B cell (primary cell): ENCODE measurements around the gene CSTF1. TPM values are rescaled to one million over a fixed set of nuclear protein-coding genes. Genes with fewer than 3 reads are reported as not detected.

ENCODE experiments used
- ATAC-seq: fragments of 200-7000 bp; cut with Tn5 transposase; one replicate; pipeline ENCODE4 v1.10.0; 2021; ENCODE audit warnings: low read depth, mild to moderate bottlenecking, moderate number of reproducible peaks, moderate library complexity
- CTCF ChIA-PET: fragments of 350-600 bp; sonication (Branson Sonifier 250); formaldehyde crosslinking; loops from one replicate; lab custom pipeline; 2021; ENCODE audit warnings: antibody characterized with exemption, inconsistent platforms; lab: Charles Lee
- POLR2A ChIA-PET: fragments of 350-600 bp; sonication (Branson Sonifier 250); formaldehyde crosslinking; loops from one replicate; lab custom pipeline; 2021; ENCODE audit warnings: antibody characterized with exemption; lab: Charles Lee
- DNase-seq: peaks from one replicate; pipeline ENCODE4 v3.0.0; 2013
- H2AFZ ChIP-seq: 2 replicates; pipeline ENCODE4 v1.6.1; 2012; ENCODE audit warnings: mild to moderate bottlenecking, low read depth, low read length; ENCODE audit not compliant: insufficient read depth, poor library complexity, severe bottlenecking
- H3K27ac ChIP-seq, 2 donors: 1 replicate in 1 of 2; 2 replicates in 1 of 2; pipeline ENCODE4 v1.5.1; 2012 to 2013; ENCODE audit warnings: low read length in 2 of 2, mild to moderate bottlenecking in 2 of 2, moderate library complexity in 1 of 2
- H3K27me3 ChIP-seq, 4 experiments: fragments of 200-600 bp in 1 of 4; sonication (generic) in 1 of 4; replicated peaks in 1 of 4; 1 replicate in 2 of 4; 2 replicates in 2 of 4; pipeline versions ENCODE4 v1.6.1 to v1.7.0; 2013 to 2016; ENCODE audit warnings: low read length in 3 of 4, mild to moderate bottlenecking in 2 of 4, mixed read lengths in 1 of 4, moderate library complexity in 1 of 4; ENCODE audit not compliant: insufficient read depth in 4 of 4, control insufficient read depth in 3 of 4; ENCODE audit errors: control extremely low read depth in 1 of 4
- H3K36me3 ChIP-seq, 2 experiments: replicated peaks in 1 of 2; 1 replicate in 1 of 2; 2 replicates in 1 of 2; pipeline versions ENCODE4 v1.6.1 to v1.7.1; 2013; ENCODE audit warnings: low read length in 1 of 2; ENCODE audit not compliant: insufficient read depth in 2 of 2, control insufficient read depth in 1 of 2; ENCODE audit errors: control extremely low read depth in 1 of 2, extremely low read depth in 1 of 2
- H3K4me1 ChIP-seq, 2 donors: fragments of 200-600 bp in 1 of 2; sonication (generic) in 1 of 2; 1 replicate in 1 of 2; 2 replicates in 1 of 2; pipeline versions ENCODE4 v1.5.1 to v1.6.1; 2013 to 2017; ENCODE audit warnings: low read length in 2 of 2; ENCODE audit not compliant: control insufficient read depth in 2 of 2, insufficient read depth in 2 of 2
- H3K4me2 ChIP-seq: replicated peaks from 2 replicates; pipeline ENCODE3; 2012; ENCODE audit warnings: mild to moderate bottlenecking, low read depth, low read length; ENCODE audit not compliant: poor library complexity, severe bottlenecking
- H3K4me3 ChIP-seq, 5 experiments: fragments of 200-600 bp in 1 of 5; sonication (generic) in 1 of 5; 1 replicate in 3 of 5; 2 replicates in 2 of 5; pipeline versions ENCODE4 v1.5.1 to v1.7.0; 2011 to 2016; ENCODE audit warnings: low read length in 4 of 5, mild to moderate bottlenecking in 4 of 5, low read depth in 2 of 5, control low read depth in 1 of 5, moderate library complexity in 1 of 5; ENCODE audit not compliant: insufficient read depth in 1 of 5; ENCODE audit errors: control extremely low read depth in 1 of 5, extremely low read depth in 1 of 5
- H3K79me2 ChIP-seq: fragments of 200-600 bp; sonication (generic); one replicate; pipeline ENCODE4 v1.6.0; 2016; ENCODE audit warnings: low read length; ENCODE audit not compliant: control insufficient read depth, insufficient read depth
- H3K9ac ChIP-seq: fragments of 200-600 bp; sonication (generic); 2 replicates; pipeline ENCODE4 v1.6.1; 2017; ENCODE audit warnings: mild to moderate bottlenecking, low read length, moderate library complexity
- H3K9me3 ChIP-seq, 3 donors: one replicate each; pipeline versions ENCODE4 v1.6.1 to v1.7.1; 2013; ENCODE audit warnings: low read length in 2 of 3; ENCODE audit not compliant: control insufficient read depth in 2 of 3, insufficient read depth in 1 of 3; ENCODE audit errors: control extremely low read depth in 1 of 3
- H4K20me1 ChIP-seq: 2 replicates; pipeline ENCODE4 v1.6.0; 2012; ENCODE audit warnings: mild to moderate bottlenecking, low read length; ENCODE audit not compliant: insufficient read depth, control insufficient read depth, poor library complexity, severe bottlenecking
- H3K27ac Mint-ChIP-seq: one replicate; pipeline ENCODE4 v1.8.0; 2021; ENCODE audit warnings: mixed read lengths
- H3K27me3 Mint-ChIP-seq: one replicate; pipeline ENCODE4 v1.8.0; 2021; ENCODE audit warnings: mixed read lengths
- H3K4me1 Mint-ChIP-seq: one replicate; pipeline ENCODE4 v1.8.0; 2021; ENCODE audit warnings: mixed read lengths
- H3K4me3 Mint-ChIP-seq: one replicate; pipeline ENCODE4 v1.8.0; 2021; ENCODE audit warnings: mixed read lengths
- H3K9me3 Mint-ChIP-seq: one replicate; pipeline ENCODE4 v1.8.0; 2022; ENCODE audit warnings: mixed read lengths; ENCODE audit not compliant: insufficient read depth
- EZH2 ChIP-seq: IDR thresholded peaks from 2 replicates; pipeline ENCODE4 v1.6.1; 2012; ENCODE audit warnings: borderline replicate concordance, low read depth, mild to moderate bottlenecking, moderate library complexity, low read length; ENCODE audit not compliant: insufficient read depth, poor library complexity, severe bottlenecking
- WGBS: methylation state at CpG from one replicate; pipeline ENCODE4 v1.1.5; 2013; ENCODE audit warnings: missing lambda C conversion rate; ENCODE audit not compliant: insufficient coverage; 5-methylcytosine and 5-hydroxymethylcytosine counted together
- intact Hi-C: fragments of 100-400 bp; cut with micrococcal nuclease; formaldehyde crosslinking; loops from one replicate; pipeline ENCODE4 v1.10.0; 2022
- polyA plus RNA-seq: library from polyadenylated mRNA; depleted of rRNA; stranded (reverse); fragments of >200 nt; gene quantifications from 2 replicates; pipeline ENCODE4 v1.2.3, GENCODE V29; 2012
- total RNA-seq, 2 donors: library from RNA; stranded (reverse); fragments of 120-200 nt in 1 of 2; gene quantifications; 1 replicate in 1 of 2; 2 replicates in 1 of 2; pipeline versions ENCODE4 v1.2.3 to v1.2.4, GENCODE V29; 2013 to 2022
- TF ChIP-seq, protein P1 (sequence below): fragments of 200-600 bp; IDR thresholded peaks from one replicate; pipeline ENCODE4 v1.8.0; 2022; ENCODE audit warnings: antibody characterized with exemption, mild to moderate bottlenecking

The CSTF1 gene
- total and polyA plus RNA-seq, 2 donors (not counting 1 experiment from before 2014, with no cell fraction given) = 18.3 to 33.8 TPM

DNA sequence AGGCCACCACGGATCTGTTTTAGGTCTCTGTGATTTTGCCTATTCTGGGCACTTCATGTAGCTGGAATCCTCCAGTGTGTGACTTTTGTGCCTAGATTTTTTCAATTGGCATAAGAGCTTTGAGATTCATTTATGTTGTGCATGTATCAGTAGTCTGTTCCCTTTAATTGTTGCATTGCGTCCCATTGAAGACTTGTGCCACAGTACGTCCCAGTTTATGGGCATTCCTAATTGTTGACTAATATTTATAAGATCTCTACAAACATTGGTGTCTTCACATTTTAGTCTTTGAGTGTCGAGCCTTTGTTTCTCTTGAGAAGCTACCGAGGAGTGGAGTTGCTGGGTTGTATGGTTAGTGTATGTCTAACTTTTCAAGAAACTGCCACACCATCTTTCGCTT, 34.4 kb upstream of the CSTF1 start:
- DNase-seq (no peak), ATAC-seq (no peak)
- Histone ChIP-seq H3K4me2 (peak overlapping the region; percentile 98), H3K9me3 (no peaks in the 10 kb centered on the region), H3K4me1 (peaks cover 0 to 15% of the 10 kb centered on the region in 2 donors), H2AFZ (peak overlapping the region; percentile 95), H3K4me3 (peak overlapping the region in 3 of 5 experiments; percentile 35 to 91 (median 62)), H4K20me1 (no peaks in the 10 kb centered on the region), H3K27ac (no peak overlapping the region), H3K79me2 (no peaks in the 10 kb centered on the region), H3K36me3 (no peaks in the 10 kb centered on the region), H3K27me3 (no peaks in the 10 kb centered on the region), H3K9ac (peak overlapping the region; percentile 80)
- Mint-ChIP-seq H3K4me3 (peak overlapping the region; percentile 80), H3K27me3 (peaks cover 5% of the 10 kb centered on the region), H3K9me3 (no peaks in the 10 kb centered on the region), H3K4me1 (peaks cover 14% of the 10 kb centered on the region), H3K27ac (no peak overlapping the region)
- intact Hi-C loops = loop anchor here (1.0 kb wide), 2 partner anchors 34 to 110 kb away; partner anchors contain the start of genes AURKA, CSTF1 and RTF2
- CTCF ChIA-PET = no interaction called here
- no CpG with 5 or more reads among the region's 6 CpGs for WGBS
- TF ChIP-seq, protein P1, sequence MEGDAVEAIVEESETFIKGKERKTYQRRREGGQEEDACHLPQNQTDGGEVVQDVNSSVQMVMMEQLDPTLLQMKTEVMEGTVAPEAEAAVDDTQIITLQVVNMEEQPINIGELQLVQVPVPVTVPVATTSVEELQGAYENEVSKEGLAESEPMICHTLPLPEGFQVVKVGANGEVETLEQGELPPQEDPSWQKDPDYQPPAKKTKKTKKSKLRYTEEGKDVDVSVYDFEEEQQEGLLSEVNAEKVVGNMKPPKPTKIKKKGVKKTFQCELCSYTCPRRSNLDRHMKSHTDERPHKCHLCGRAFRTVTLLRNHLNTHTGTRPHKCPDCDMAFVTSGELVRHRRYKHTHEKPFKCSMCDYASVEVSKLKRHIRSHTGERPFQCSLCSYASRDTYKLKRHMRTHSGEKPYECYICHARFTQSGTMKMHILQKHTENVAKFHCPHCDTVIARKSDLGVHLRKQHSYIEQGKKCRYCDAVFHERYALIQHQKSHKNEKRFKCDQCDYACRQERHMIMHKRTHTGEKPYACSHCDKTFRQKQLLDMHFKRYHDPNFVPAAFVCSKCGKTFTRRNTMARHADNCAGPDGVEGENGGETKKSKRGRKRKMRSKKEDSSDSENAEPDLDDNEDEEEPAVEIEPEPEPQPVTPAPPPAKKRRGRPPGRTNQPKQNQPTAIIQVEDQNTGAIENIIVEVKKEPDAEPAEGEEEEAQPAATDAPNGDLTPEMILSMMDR = no peak
- TF ChIP-seq EZH2 = no peak
- POLR2A ChIA-PET = interaction anchor here (1.1 kb wide), 1 partner anchor 34 kb away, joined by 3 read pairs; the partner anchor contains the start of genes AURKA and CSTF1

DNA sequence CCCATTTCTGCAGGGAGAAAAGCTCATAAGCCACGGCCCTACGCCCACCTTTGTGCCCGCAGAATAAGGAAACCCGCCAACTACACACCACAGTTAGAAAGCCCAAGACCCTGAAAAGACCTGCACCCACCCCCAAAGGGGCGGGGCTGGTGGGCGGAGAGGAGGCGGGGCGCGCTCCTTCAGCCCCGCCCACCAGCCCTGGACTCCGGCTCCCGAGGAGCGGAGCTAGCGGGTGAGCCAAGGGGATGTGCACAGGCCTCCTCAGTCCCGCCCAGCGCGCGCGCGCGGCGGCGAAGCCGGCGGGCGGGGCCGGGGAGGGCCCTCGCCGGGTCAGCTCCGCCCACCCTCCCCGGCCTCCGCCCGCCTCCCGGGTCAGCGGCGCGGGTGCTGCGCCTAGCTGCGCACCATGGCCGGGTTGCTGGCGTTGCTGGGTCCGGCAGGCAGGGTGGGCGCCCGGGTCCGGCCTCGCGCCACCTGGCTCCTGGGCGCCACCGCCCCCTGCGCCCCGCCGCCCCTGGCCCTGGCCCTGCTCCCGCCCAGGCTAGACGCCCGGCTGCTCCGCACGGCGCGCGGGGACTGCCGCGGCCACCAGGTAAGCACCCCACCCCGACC, 33.7 kb upstream of the CSTF1 start, which contains the start of gene FAM210B:
Gene FAM210B, plus strand, starts transcription at position 375 of the 612 bp plus-strand sequence. Its CDS starts 32 bp downstream, at position 407.
- Histone ChIP-seq H3K9me3 (no peaks in the 10 kb centered on the region), H3K9ac (peak within 1 kb of the TSS; percentile 80), H3K79me2 (no peaks in the 10 kb centered on the region), H3K27me3 (no peaks in the 10 kb centered on the region), H2AFZ (peak within 1 kb of the TSS; percentile 95), H3K36me3 (no peaks in the 10 kb centered on the region), H3K27ac (no peak within 1 kb of the TSS), H4K20me1 (no peaks in the 10 kb centered on the region), H3K4me3 (peak within 1 kb of the TSS; percentile 44 to 91 (median 62)), H3K4me2 (peak within 1 kb of the TSS; percentile 98), H3K4me1 (peaks cover 0 to 15% of the 10 kb centered on the region in 2 donors)
- POLR2A ChIA-PET = interaction anchor here (1.1 kb wide), 1 partner anchor 33 kb away, joined by 3 read pairs; the partner anchor contains the start of genes AURKA and CSTF1
- Mint-ChIP-seq H3K4me1 (peaks cover 14% of the 10 kb centered on the region), H3K9me3 (no peaks in the 10 kb centered on the region), H3K4me3 (peak within 1 kb of the TSS; percentile 89), H3K27ac (peak within 1 kb of the TSS; percentile 37), H3K27me3 (no peaks in the 10 kb centered on the region)
- intact Hi-C loops = loop anchor here (1.0 kb wide), 2 partner anchors 34 to 110 kb away; partner anchors contain the start of genes AURKA, CSTF1 and RTF2
- TF ChIP-seq, protein P1 = no peak
- TF ChIP-seq EZH2 = no peak
- peak; percentile 99 for ATAC-seq
- CTCF ChIA-PET = interaction anchor here (0.8 to 0.9 kb wide), 2 partner anchors 33 to 191 kb away, joined by 3 to 5 read pairs; partner anchors contain the start of genes AURKA and CSTF1
- WGBS = under 1% methylated on average over 63 of the region's 63 CpGs
- DNase-seq = peak; percentile 85
